HG03025 (cell line): ENCODE results near the gene MMS19.
"Not testable (repeated sequence)": the region's sequence is repeated elsewhere in the genome, so short reads cannot be mapped to it uniquely, and the experiment has no call there.

Experiments used
- ATAC-seq: cut with Tn5 transposase; IDR thresholded peaks from one replicate; pipeline ENCODE4 v1.9.1; 2021; ENCODE audit warnings: mild to moderate bottlenecking, moderate library complexity; ENCODE audit not compliant: unreplicated experiment, low FRiP score

MMS19 gene

DNA sequence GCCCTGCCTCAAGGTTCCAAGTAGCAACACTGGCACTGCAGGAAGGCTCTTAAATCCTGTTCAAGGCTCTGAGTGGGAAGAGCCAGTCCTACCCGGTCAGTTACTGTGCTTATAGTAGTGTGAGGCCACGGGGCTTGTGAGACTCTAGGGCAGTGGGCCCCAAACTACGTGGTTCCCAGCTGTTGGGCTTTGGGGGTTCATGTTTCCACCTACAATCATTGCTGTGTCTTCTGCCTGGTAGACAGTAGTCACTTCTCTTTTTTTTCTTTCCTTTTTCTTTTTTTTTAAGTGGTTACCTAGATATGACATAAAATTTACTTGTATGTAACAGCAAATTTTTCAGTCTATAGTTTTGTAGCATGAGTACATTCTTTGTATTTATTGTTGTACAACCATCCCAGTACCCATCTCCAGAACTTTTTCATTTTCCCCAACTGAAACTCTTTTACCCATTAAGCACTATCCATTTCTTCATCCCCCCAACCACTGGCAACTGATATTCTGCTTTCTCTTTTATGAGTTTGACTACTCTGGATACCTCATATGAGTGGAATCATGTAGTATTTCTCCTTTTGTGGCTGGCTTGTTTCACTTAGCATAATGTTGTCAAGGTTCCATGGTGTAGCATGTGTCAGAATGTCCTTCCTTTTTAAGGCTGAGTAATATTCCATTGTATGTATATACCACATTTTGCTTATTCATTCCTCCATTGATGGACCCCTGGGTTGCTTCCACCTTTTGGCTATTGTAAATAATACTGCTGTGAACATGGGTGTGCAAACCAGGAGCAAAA lies 8.2 kb upstream of the MMS19 start:
- ATAC-seq: no peak

DNA sequence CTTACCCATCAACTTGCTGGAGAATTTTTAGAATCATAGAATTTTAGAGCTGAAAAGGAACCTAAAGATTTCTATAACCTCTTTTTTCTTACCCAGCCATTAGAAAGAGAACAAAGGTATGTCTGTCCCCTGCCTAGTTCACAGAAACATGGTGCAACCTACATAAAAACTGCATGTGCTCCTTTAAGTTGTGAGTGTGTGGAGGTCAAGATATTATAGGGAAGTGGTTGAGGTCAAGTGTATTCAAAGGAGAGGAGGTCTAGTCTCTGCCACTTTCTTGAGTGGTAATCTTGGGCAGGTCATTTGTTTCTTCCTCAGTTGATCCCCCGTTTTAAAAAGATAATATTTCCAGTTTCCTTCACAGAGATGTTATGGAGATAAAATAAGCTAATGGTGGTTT lies 6.9 kb upstream of the MMS19 start:
- ATAC-seq: no peak

DNA sequence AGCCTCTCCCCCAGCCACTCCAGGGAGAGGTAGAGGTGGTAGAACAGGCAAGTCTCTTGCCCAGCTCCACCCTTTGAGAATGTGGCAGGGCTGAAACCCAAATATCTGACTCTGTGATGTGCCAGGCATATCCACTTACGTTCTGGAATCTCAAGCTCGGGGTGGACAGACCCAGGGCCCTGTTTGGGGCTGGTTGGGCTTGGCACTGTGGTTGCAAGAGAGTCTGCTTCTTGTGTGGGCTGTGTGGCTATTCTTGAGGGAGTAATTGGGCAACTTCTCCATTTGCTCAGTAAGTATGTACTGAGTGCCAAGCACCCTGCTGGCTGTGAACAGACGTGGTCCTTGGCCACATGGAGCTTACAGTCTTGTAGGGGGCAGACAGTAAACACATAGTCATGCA lies 5.2 kb upstream of the MMS19 start:
- ATAC-seq: no peak

- no peak for ATAC-seq
These were observed 4.7 kb upstream of the MMS19 start for GRCh38 chr10:97502916-97503315.

- no peak for ATAC-seq
These were observed 2.0 kb upstream of the MMS19 start for GRCh38 chr10:97500297-97500575.

DNA sequence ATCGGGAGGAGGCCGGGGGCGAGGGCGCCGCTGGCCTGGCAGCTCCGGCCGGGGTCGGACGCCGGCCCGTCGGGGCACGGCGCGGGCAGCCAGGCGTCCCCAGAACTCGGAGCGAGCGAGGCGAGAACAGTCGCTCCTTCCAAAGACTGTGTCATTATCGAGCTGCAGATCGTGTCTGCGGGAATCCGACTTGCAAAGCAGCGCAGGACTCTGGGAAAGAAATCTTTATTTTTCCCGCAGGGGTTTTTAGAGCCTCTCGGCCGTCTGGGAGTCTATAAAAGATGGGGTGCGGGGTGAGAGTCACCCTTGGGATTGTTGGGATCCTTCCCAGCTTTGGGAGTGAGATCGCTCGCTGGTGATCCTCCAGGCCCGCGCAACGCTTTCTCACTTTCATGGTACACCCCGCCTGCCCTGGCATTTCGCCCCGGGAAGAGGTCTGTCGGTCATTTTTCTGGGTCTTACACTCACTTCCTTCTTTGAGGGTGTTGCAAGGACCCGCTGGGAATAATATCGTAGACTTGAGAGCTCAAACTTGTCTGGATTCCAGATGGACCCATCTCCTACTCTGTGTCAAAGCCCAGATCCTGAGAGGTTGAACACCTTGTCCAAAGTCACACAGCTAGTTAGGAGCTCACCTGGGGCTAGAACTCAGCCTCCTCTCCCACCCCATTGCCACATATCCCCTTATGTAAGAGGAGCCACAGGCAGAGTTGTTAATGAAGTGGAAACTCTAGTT lies 1.5 kb upstream of the MMS19 start:
- no peak for ATAC-seq

DNA sequence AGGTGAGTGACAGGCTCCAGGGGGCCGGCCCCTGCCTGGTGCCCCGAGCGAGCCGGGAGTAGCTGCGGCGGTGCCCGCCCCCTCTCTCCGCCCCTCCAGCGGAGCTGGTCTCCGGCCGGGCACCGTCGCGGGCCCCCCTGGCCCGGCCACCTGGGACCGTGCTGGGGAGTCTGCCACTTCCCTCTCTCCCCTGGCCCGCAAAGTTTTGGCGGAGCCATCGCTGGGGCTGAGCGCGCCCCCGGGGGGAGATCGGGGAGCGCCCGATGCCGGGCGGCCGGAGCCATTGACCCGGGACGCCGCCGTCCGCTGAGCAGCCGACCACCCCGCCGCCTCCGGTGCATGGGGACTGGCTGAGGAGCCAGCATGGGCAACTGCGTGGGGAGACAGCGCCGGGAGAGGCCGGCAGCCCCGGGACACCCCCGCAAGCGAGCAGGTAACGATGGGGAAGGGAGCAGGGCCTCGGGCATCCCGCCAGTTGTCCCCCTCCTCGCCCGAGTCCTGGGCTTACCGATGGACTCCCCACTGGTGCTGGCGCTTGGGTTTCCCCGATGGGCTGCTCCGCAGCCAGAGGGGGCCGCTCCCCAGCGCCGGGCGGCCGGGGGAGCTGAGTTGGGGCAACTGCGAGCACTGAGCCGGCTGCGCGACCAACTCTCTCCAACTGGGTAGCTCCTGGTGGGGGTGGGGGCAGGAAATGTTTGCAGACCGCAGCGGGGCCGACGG lies 779 bp upstream of the MMS19 start, which contains the start of gene UBTD1:
Gene UBTD1 (plus strand): TSS at position 84 of the 720 bp plus-strand sequence. CDS start 280 bp downstream, at position 364.
- ATAC-seq: no peak

GRCh38 chr10:97497572-97498075 lies 598 bp downstream of the MMS19 start:
- no peak for ATAC-seq

- no peak for ATAC-seq
These were observed 3.2 kb downstream of the MMS19 start for GRCh38 chr10:97494863-97495506.

- ATAC-seq: no peak
These were observed 4.1 kb downstream of the MMS19 start for GRCh38 chr10:97494151-97494550.

GRCh38 chr10:97490592-97490991 lies 7.6 kb downstream of the MMS19 start:
- ATAC-seq: no peak

- ATAC-seq: no peak
These were observed 12.5 kb downstream of the MMS19 start for GRCh38 chr10:97485647-97486281.

GRCh38 chr10:97483921-97484320 lies 14.3 kb downstream of the MMS19 start:
- no peak for ATAC-seq

- ATAC-seq: no peak
These were observed 14.7 kb downstream of the MMS19 start for GRCh38 chr10:97483506-97483905.

GRCh38 chr10:97482381-97482780 lies 15.8 kb downstream of the MMS19 start:
- no peak for ATAC-seq

GRCh38 chr10:97481071-97481470 lies 17.2 kb downstream of the MMS19 start:
- ATAC-seq: no peak

DNA sequence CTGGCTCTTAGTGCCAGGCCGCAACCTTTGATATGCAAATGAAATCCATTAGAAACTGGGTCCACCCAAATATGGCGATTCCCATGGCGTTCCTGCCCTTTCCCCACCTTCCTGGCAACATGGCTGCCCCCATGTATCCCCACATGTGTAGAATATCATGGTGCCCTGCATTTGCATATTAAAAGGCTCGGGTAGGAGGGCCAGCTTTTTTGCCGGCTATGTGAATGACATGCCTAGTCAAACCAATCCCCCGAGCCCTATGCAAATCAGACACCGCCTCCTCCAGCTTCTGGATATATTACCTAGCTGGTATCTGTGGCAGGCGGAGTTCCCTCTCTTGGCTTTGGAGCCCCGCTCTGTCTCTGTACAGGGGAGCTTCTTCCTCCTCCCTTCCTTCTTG lies 18.3 kb downstream of the MMS19 start:
- ATAC-seq: no peak

DNA sequence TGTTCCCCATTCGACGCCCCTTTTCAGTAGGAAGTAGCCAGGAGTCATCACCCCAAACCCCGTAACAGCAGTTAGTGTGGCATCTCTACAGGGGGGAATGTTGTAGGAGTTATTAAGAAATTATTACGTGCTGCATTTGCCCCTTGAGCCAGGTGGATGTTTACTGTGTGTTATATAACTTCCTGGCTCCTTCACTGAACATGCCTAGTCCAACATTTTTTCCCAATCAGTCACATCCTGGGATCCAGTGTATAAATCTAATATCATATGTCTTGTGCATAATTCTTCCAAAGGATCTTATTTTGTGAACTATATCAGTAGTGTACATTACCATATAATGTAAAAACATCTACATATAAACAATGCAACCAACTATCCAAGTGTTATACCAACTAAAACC lies 18.8 kb downstream of the MMS19 start:
- not testable (repeated sequence) for ATAC-seq

- no peak for ATAC-seq
These were observed 22.2 kb downstream of the MMS19 start for GRCh38 chr10:97475936-97476594.

DNA sequence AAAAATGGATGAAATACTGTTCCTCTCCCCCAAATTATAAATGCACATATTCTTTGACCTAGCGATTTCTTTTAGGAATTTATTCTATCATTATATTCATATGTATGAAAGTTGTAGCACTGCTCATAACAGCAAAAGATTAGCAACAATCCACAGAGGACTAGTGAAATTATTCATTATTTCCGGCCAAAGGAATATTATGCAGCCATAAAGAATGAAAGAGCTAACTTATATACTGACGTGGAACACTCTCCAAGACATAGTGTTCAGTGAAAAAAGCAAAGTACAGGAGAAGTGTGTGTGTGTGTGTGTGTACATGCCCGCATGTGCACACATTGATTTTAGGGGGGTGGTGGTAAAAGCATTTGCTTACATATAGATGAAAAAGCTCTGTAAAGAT lies 23.3 kb downstream of the MMS19 start:
- no peak for ATAC-seq
